IPS-NIHi7 (cell line): ENCODE measurements around the gene GLOD5.

ENCODE experiments used
- DNase-seq: peaks from one replicate; pipeline ENCODE4 v3.0.0; 2012; ENCODE audit warnings: mixed read lengths; ENCODE audit errors: extremely low spot score

The GLOD5 gene

GRCh38 chrX:48761674-48762471 lies at the start of gene GLOD5:
Gene GLOD5, plus strand, starts transcription at chrX:48761747. Its CDS starts 44 bp downstream, at chrX:48761791.
- peak; percentile 73 for DNase-seq

GRCh38 chrX:48711929-48712505 lies 49.5 kb upstream of the GLOD5 start:
- DNase-seq: no peak

GRCh38 chrX:48713847-48714246 lies 47.7 kb upstream of the GLOD5 start:
- no peak for DNase-seq

DNA sequence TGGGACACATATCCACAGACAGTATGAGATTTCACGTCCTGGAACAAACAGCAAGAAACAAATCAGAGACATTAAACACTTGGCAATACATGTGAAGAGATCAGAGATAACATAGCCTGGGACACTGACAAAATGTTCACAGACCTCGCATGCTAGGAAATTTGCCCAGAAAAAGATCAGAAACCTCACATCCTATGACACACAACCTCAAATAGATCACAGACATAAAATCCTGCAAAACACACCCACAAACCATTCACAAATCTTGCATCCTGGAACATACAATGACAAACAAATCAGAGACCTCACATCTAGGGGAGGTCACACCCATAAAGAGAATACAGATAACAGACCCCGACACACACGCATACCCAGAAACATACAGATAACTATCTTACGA lies 47.0 kb upstream of the GLOD5 start:
- DNase-seq: no peak

- no peak for DNase-seq
Observed at GRCh38 chrX:48715072-48715471, 46.5 kb upstream of the GLOD5 start.

- no peak for DNase-seq
Observed at GRCh38 chrX:48715876-48716502, 45.6 kb upstream of the GLOD5 start.

- no peak for DNase-seq
Observed at GRCh38 chrX:48719958-48720357, 41.6 kb upstream of the GLOD5 start.

GRCh38 chrX:48720577-48721250 lies 40.8 kb upstream of the GLOD5 start:
- no peak for DNase-seq

DNA sequence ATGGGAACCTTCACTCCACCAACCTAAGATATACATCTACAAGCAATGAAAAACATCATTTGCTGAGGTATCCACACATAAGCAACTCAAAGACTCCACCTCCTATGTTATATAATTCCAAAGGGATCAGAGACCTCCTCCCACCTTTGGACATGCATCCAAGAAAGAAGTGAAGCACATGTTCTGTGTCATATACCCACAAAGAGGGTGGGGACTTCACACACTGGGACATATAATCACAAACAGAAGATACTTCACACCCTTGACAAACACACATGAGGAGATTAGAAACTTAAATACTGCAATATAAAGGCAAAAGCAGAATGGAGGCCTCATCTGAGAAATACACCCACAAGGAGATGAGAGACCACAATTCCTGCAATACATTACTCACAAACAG lies 39.6 kb upstream of the GLOD5 start:
- no peak for DNase-seq

DNA sequence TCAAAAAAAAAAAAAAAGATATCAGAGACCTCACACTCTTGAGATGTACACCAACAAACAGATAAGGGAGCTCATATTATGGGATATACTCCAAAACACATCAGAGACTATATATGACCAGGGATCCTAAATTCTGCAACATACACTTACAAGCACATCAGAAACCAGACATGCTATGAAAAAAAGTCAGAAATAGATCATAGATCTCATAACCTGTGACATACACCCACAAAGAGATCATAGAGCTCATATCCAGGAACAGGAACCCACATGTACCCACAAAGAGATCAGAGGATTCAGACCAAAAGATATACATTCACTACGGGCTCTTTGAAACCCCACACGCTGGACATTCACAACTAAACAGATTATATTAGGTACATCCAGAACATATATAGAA lies 35.0 kb upstream of the GLOD5 start:
- no peak for DNase-seq

DNA sequence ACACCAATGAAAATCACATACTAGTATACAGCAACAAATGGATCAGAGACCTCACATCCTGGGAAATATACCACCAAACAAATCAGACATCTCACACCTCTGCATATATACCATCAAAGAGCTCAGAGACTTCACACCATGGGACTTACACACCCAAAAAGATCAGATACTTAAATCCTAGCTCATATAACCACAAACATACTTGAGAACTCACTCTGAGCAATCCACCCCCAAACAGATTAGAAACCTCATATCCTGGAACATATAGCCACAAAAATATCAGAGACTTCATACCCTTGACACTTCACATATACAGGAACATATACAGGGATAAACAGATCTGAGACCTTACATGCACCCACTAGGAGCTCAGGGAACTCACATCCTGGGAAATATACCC lies 32.9 kb upstream of the GLOD5 start:
- DNase-seq: no peak

GRCh38 chrX:48736303-48736702 lies 25.2 kb upstream of the GLOD5 start:
- no peak for DNase-seq

DNA sequence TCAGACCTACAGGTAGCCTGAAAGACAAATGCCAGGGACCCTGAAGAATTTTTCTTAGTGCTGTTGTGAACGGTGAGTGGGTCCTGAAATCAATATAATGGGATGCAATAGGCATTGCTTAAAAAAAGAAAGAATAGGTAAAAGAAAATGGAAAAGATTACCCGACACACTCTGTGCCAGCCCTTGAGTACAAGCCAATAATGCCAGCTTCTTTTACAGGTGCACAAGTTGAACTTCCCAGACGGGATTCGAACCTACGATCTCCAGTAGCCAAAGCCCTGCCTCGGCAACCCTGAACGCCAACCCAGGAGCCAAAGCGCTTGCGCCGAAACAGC lies 24.7 kb upstream of the GLOD5 start:
- no peak for DNase-seq

- peak; percentile 94 for DNase-seq
Observed at GRCh38 chrX:48737213-48737938, 24.2 kb upstream of the GLOD5 start.

GRCh38 chrX:48737940-48738339 lies 23.6 kb upstream of the GLOD5 start:
- no peak for DNase-seq

DNA sequence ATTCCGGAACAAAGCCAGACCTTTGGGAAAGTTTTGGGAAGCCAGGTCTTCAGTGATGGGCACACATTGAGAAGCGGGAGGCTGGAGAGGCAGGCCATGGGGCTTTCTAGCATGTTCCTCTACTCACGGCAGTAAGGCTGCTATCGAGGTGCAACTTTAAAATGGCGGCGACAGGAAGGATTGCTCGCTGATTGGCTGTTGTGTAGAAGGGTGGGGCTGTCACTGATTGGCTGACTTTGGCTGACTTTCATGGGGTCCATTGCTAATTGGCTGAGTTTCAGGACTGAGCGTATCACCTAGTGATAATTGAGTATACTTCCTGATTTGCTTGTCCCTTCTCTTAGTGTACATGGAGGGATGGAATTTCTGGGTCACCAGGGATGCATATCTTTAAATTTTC lies 19.7 kb upstream of the GLOD5 start:
- no peak for DNase-seq

DNA sequence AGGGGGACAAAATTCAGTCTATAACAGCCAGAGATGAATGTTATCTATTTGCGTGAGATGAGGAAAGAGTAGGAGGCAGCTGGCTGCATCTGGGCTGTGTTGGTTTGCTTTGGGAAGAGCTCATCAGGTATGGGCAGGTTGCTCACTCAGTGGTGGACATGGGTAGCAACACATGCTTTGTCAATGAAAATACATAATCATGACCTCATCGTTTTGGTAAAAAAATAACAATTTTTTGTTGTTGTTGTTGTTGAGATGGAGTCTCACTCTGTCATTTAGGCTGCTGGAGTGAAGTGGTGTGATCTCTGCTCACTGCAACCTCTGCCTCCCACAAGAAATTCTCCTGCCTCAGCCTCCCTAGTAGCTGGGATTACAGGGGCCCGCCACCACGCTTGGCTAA lies 16.3 kb upstream of the GLOD5 start:
- no peak for DNase-seq

GRCh38 chrX:48747415-48748016 lies 14.0 kb upstream of the GLOD5 start:
- no peak for DNase-seq

GRCh38 chrX:48749182-48749581 lies 12.4 kb upstream of the GLOD5 start:
- DNase-seq: no peak

DNA sequence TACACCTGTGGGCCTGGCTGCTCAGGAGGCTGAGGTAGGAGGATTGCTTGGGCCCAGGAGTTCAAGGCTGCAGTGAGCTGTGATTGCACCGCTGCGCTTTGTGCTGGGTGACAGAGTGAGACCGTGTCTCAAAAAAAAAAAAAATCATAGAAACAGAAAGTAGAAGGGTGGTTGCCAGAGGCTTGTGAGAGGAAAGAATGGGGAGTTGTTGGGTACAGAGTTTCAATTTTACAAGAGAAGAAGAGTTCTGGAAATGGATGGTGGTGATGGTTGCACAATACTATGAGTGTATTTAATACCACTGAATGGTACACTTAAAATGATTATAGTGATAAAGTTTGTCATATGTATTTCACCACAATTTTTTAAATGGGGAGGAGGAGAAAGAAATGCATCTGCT lies 10.2 kb upstream of the GLOD5 start:
- no peak for DNase-seq

GRCh38 chrX:48752498-48752897 lies 9.0 kb upstream of the GLOD5 start:
- DNase-seq: no peak
